ENCODE measurements around the gene CABLES2.
"Not testable (repeated sequence)": the region's sequence is repeated elsewhere in the genome, so short reads cannot be mapped to it uniquely, and the experiment has no call there.

The CABLES2 gene

GRCh38 chr20:62388839-62389600 lies 18.1 kb downstream of the CABLES2 start:
- DNase-seq = no peak

DNA sequence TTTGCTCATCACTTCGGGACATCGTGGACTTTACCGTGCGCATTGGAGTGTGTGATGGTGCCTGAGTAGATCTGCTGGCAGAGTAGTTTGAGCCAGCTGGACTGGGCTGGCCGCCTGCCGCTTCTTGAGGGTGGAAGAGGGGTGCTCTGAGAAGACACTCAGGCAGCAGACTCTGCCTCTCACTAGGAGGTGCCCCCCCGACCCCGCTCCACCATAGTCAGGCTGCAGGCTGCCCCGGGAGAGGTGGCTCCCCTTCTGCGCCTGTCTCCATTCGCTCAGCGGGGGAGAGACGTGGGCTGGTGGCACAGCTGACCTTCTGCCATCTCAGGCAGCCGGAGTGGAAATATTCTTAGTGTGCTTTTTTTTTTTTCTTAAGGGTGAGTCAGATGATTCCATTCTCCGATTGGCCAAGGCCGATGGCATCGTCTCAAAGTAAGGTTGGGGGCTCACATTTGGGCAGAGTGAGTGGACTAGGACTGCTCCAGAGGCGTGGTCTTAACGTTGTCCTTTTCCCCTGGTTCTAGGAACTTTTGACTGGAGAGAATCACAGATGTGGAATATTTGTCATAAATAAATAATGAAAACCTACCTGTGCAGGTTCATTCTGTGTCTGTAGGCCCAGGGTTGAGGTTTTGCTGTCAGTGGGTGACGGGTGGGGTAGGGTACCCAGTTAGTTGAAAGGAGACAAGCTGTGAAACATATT lies 19.0 kb downstream of the CABLES2 start:
- no peak for DNase-seq

DNA sequence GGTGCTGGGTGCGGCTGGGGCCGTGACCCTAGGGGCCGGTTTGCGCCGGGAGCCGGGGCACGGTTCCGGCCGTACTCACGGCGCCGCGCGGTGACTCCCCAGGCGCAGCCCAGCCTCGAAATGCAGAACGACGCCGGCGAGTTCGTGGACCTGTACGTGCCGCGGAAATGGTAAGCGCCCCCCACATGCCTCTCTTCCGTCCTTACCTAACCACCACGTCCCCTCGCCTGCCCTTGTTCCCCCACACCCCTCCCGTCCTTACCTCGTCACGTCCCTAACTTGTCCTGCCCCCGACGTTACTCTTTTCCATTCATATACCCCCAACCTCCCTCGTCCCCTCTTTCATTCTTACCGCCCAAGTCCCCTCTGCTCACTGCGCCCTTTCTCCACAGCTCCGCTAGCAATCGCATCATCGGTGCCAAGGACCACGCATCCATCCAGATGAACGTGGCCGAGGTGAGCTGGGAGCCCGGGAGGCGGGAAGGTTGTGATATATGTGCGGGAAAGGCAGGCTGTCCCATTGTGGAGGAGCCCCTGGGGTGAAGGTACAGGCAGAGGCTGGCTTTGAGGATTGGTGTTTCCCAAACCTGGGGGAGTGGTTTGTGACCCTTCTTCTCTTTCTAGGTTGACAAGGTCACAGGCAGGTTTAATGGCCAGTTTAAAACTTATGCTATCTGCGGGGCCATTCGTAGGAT lies 19.7 kb downstream of the CABLES2 start:
- DNase-seq = peak in 1 of 3 experiments; percentile 56

DNA sequence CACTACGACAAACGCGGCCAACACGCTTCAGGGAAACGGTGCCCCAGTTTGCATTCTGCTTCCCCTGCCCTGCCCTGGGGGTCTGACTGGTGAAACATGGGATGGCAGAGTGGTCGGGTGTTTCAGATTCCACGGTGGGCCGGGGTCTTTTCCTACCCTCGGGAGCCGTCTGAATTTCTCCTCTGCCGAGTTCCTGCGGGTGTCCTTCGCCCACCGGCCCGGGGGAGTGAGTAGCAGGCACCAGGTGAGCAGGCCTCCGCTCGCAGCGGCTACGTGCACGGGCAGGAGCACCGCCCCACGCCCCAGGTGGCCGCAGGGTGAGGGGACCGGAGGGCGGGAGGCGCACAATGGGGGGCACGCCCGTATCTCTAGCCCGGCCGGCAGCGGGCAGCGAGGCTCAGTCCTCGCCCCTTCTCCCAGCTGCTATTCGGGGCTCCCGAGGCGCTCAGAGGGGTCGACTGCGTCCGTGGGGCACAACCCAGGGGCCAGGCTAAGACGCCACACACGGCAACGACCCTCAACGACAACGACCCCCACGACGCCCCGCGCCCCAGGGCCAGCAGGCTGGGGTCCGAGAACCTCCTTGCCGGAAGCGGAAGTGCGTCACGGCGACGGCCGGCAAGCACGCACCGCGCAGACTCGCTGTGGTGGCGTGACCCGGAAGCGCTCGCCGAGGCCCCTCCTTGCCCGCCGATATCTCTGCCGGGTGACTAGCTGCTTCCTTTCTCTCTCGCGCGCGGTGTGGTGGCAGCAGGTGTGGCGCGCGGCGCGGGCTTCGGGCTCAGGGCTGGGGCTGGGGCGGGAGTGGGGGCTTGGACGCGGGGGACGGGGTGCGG lies 20.5 kb downstream of the CABLES2 start, which contains the start of gene RPS21:
TSS of gene RPS21 (plus strand) at position 721 of the 836 bp plus-strand sequence. CDS start 236 bp downstream, outside the sequence.
- peak; percentile 92 to 96 (median 96) for DNase-seq

GRCh38 chr20:62382306-62383198 lies 24.5 kb downstream of the CABLES2 start:
- DNase-seq = peak; percentile 80 to 88 (median 87)

DNA sequence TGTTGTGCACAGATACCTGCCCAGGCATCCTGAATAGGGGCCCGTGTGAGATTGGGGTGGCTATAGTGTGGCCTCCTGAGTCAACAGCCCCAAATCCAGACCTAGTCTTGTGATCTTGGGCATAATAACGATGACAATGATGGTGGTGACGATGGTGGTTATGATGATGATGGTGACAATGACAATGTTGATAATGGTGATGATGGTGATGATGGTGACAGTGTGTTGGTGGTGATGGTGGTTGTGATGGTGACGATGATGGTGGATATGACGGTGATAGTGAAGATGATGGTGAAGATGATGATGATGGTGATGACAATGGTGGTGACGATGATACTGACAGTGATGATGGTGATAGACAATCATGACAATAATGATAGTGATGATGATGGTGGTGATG lies 25.2 kb downstream of the CABLES2 start:
- no peak for DNase-seq

- no peak for DNase-seq
These were observed 25.8 kb downstream of the CABLES2 start for GRCh38 chr20:62381202-62381797.

GRCh38 chr20:62378215-62378614 lies 28.9 kb downstream of the CABLES2 start:
- DNase-seq = no peak

- DNase-seq = peak in 1 of 3 experiments; percentile 17
These were observed 29.4 kb downstream of the CABLES2 start for GRCh38 chr20:62377615-62378178.

GRCh38 chr20:62377064-62377461 lies 30.0 kb downstream of the CABLES2 start:
- DNase-seq = no peak

DNA sequence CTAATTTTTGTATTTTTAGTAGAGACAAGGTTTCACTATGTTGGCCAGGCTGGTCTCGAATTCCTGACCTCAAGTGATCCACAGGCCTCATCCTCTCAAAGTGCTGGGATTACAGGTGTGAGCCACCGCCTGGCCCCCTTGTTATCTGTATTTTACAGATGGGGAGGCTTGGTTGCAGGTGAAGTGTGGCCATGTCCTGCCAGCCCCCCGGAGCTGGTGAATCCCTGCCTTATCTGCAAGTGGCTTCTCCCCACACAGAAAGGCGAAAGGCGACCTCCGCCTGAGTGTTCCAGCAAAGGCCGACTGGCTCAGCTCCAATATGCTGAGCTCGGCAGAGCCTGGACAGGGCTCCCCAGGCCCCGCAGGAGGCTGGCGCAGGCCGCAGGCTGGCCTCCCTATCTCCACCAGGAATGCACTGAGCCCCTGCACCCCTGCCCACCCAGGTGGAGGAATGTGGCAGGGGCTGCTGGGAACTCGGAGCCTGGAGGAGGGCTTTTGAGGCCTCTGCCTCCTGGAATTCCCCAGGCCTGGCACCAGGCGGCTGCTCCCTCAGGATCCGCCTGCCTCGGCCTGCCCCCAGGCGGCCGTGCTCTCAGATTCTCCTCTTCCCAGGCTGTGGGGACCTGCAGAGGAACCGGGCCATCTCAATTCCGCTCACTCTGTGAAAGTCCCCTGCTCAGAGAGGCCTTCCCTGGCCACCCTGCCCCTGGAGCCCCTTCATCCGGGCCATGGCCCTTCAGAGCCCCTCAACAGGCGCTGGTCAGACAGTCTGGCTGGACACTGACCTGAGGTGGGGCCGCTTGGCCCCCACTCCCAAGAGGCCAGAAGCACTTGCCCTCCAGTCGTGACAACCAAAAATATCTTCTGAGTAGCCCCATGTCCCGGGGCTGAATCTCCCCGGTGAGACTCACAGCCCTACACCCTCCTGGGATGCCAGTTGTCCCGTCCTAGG lies 30.7 kb downstream of the CABLES2 start:
- DNase-seq = no peak

DNA sequence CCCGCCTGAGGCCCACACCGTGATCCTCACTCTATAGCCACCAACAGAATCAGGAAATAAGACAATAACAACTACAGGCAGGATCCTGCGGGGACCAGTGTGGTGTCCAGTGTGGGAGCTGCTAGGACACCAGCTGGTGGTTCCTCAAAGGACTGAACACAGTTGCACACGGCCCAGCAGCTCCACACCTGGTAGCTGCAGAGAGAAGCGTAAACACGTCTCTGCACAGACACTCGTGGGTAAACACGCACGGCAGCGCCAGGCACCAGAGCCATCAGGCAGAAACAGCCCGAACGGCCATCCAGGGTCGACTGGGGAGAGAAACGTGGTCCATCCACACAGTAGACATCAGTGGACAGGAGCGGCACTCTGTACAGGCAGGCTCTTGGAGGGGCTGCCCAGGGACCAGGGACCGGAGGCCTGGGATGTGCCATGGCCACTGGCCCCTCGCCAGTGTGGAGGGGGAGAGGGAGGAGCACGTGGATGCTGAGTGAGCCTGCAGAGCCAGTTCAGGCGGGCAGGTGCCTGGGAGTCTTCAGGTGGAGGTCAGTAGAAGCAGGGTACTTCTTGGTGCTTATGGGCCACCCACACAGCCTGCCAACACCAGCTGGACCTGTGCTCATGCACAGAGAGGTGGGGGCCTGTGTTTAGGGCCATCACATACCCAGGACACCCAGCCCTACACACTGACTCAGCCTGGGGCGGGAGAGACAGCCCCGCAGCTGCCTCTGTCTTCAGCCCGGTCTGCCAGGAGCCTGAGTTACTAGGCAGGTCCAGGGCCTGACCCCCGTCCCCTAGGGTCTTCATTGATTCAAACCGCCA lies 32.5 kb downstream of the CABLES2 start:
- peak in 2 of 3 experiments; percentile 26 to 49 for DNase-seq

GRCh38 chr20:62373631-62374179 lies 33.4 kb downstream of the CABLES2 start:
- not testable (repeated sequence) for DNase-seq

DNA sequence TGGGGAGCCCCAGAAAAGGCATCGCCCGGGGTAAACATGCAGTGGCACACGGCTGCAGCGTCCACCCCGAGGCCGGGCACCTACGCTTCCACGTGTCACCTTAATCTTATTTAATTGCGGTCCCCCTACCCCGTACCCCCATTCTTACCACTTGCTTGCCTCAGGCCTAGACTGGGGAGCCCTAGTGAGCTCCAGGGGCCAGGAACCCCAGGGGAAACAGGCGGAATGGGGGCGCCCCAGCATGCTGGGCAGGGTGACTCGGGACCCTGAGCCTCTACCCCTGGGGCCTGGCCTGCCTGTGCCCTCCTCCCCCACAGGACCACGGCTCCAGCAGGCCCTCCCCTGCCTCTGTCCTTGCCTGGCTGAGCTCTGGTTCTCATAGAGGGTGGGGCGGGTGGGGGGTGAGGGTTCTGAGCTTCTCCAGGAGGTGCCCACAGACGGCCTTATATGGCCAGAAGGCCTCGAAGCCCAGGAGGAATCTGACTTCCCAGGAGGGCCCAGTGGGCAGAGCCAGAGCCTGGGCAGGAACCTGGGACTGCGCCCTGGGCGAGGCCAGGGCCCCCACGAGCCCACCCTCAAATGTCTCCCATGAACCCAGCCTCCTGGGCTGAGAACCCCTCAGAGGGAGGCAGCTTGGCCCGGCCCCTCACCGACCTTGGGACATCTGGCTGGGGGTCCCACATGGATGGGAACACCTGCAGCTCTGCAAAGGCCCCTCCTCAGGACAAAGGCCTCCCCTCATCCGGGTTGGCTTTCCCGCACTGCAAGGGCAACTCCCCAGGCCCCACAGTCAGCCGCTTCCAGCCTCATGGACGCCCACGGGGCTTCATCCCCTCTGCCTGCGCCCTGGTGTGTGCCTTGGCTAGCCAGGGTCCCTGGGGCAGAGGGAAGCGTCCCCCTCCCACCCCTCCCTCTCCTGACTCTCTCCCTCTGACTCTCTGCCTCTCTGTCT lies 34.8 kb downstream of the CABLES2 start:
- no peak for DNase-seq

- DNase-seq = no peak
These were observed 35.5 kb downstream of the CABLES2 start for GRCh38 chr20:62371588-62372041.

DNA sequence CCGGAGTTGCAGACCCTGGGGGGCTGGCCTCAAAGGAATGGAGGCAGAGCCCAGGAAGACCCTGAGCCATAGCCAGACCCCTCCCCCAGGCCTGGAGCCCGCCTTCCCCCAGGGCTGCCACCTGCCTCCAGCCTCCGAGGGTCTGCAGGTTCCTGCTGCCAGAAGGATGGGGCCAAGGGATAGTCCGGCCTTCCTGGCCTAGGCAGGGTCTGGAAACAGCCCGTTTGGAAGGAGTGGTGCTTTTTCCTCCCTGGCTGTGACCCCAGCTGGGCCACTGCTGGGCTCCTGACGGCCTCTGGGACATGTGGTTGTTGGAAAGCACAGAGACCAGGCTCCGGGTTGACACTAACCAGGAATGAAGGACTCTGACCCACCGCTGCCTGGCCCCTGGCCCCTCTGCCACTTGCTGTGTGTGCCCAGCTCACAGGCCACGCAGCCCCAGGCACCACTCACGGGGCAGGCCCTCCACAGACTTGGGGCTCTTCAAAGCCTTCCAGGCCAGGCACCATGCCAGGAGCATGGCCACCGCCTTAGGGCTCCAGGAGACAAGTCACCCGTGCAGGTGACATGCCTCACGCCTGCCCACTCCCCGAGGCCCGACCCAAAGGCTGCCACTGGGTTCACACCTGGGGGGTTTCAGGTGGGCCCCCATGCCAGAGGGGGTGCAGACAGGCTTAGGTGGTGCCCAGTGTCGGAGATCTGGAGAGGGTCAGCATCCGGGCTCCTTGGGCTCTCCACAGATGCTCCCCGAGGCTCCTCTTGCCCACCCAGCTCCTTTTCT lies 36.1 kb downstream of the CABLES2 start:
- no peak for DNase-seq
